ENCODE measurements around the gene PTX3.

Gene PTX3

DNA sequence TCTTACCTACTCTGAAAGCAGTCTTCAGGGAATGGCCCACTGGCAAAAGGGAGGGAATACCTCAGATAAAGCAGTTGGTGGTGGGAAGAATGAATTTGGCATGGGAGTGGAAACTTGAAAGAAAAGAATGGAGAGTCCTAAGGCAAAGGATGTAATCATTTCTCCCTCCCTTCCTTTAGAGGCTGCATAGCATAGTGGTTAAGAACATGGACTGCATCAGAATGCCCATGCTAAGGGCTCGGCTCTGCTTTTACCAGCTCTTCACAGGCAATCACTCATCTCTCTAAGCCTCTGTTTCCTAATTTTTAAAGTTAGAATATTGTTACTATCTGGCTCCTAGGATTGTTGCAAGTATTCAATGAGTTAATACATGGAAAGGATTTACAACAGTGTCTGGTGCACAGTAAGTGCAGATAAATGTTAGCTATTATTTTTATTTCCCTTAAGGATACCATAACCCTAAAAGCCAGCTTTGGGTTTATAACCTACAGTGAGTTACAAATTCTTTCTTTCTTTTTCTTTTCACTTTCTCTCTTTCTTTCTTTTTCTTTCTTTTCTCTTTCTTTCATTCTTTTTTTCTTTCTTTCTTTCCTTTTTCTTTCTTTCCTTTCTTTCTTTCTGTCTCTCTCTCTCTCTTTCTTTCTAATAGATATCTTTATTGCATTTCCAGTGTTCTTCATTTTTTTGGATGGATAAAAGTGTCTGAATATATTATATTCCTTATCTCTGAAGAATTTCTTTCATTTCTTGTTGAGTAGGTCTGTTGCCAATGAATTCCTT is 43.0 kb downstream of the PTX3 start:
- no peak for DNase-seq

GRCh38 chr3:157487339-157487738 is 50.7 kb downstream of the PTX3 start:
- no peak for DNase-seq

DNA sequence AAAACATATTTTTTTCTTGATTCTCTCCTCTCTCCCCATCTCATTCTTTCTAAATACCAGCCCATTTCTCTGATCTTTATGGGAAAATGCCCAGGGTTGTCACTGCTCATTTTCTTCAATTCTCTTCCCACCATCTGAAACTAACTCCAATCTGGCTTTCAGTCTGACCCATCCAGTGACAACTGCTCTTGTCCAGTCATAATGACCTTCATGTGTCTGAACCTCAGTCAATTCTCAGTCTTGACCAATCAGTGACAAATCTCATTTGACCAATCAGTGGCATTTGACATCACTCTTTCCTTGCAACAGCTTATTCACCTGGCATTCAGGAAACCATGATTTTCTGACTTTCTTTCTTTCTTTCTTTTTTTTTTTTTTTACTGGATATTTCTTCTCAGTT is 51.5 kb downstream of the PTX3 start:
- no peak for DNase-seq

GRCh38 chr3:157491136-157491535 is 54.5 kb downstream of the PTX3 start:
- no peak for DNase-seq

Data from NCI-H1930 (cell line).